ENCODE data around the gene ANKS1B.

ANKS1B gene

DNA sequence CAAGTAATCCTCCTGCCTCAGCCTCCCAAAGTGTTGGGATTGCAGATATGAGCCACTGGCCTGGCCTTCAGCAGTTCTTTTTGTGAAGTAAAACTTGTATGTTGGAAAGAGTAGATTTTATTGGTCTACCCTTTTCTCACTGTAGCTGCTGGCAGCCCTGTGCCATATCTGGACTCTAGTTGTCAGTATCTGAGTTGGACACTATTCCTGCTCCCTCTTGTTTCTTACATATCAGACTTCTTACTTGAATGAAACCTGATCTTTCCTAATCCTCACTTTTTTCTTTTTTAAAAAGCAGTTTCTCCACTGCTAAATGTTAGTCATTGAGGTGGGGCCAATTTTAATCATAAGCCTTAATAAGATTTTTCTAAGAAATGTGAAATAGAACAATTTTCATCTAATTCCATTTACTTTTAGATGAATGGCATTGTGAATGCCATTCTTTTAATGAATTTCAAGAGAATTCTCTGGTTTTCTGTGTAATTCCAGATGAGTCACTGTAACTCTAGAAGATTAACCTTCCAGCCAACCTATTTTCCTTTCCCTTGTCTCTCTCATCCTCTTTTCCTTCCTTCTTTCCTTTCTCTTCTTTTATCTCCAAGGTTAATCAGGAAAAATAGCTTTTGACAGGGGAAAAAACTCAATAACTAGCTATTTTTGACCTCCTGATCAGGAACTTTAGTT is 1250.9 kb downstream of the ANKS1B start:
- Histone ChIP-seq H3K27ac (no peak overlapping the region), H3K9ac (no peak overlapping the region), H3K36me3 (ENCODE audit: insufficient read depth) (no peaks in the 10 kb centered on the region), H3K27me3 (ENCODE audit: insufficient read depth, low read depth) (no peaks in the 10 kb centered on the region), H3K4me3 (IDR thresholded peaks at IDR 0.05; ENCODE audit: insufficient read depth, low read depth, low read length) (no peak overlapping the region), H3K4me1 (ENCODE audit: low read depth, poor library complexity, severe bottlenecking) (no peaks in the 10 kb centered on the region), H3K4me2 (no peak overlapping the region), H4K20me1 (ENCODE audit: insufficient read depth) (no peaks in the 10 kb centered on the region), H2AFZ (ENCODE audit: low read depth) (no peak overlapping the region), H3K79me2 (ENCODE audit: insufficient read depth, low read depth) (no peaks in the 10 kb centered on the region)
- TF ChIP-seq, protein P1, sequence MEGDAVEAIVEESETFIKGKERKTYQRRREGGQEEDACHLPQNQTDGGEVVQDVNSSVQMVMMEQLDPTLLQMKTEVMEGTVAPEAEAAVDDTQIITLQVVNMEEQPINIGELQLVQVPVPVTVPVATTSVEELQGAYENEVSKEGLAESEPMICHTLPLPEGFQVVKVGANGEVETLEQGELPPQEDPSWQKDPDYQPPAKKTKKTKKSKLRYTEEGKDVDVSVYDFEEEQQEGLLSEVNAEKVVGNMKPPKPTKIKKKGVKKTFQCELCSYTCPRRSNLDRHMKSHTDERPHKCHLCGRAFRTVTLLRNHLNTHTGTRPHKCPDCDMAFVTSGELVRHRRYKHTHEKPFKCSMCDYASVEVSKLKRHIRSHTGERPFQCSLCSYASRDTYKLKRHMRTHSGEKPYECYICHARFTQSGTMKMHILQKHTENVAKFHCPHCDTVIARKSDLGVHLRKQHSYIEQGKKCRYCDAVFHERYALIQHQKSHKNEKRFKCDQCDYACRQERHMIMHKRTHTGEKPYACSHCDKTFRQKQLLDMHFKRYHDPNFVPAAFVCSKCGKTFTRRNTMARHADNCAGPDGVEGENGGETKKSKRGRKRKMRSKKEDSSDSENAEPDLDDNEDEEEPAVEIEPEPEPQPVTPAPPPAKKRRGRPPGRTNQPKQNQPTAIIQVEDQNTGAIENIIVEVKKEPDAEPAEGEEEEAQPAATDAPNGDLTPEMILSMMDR (conservative IDR thresholded peaks at IDR 0.05; ENCODE audit: low read depth, low read length): no peak

DNA sequence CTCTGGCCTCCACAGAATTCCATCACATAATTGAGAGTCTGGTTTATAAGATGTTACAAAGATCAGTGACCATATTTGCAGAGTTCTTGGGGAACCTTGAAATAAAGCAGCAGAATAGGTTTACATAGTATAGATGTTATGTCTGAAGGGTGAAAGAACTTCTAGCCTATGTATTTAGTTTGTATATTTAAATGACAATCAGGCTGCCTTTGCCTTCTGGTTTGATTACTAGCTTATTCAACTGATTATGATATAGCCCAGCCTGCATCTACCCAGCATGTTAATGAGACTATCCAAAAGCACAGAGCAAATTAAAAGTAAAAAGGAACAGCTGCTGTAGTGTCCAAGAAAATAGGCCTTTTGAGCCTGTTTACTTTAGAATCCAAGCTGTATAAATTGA is 1254.3 kb downstream of the ANKS1B start:
- Histone ChIP-seq H3K79me2 (ENCODE audit: insufficient read depth, low read depth) (no peaks in the 10 kb centered on the region), H3K4me3 (IDR thresholded peaks at IDR 0.05; ENCODE audit: insufficient read depth, low read depth, low read length) (no peak overlapping the region), H3K27ac (no peak overlapping the region), H3K4me2 (no peak overlapping the region), H3K27me3 (ENCODE audit: insufficient read depth, low read depth) (no peaks in the 10 kb centered on the region), H2AFZ (ENCODE audit: low read depth) (no peak overlapping the region), H4K20me1 (ENCODE audit: insufficient read depth) (no peaks in the 10 kb centered on the region), H3K36me3 (ENCODE audit: insufficient read depth) (no peaks in the 10 kb centered on the region), H3K4me1 (ENCODE audit: low read depth, poor library complexity, severe bottlenecking) (no peaks in the 10 kb centered on the region), H3K9ac (no peak overlapping the region)
- TF ChIP-seq, protein P1 (conservative IDR thresholded peaks at IDR 0.05; ENCODE audit: low read depth, low read length): no peak

DNA sequence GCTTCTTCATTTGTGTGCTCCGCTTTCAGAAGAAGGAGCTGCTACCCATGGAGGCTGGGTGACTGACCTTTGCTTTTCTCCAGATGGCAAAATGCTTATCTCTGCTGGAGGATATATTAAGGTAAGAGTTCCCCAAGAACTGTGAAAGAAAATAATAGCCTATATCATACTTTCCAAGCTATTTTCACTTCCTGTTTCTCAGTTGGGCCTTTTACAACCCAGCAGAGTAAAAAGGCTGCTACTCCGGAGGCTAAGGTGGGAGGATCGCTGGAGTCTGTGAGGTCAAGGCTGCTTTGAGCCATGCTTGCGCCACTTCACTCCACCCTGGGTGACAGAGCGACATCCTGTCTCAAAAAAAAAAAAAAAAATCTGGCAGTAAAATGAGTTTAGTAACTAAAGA is 1257.5 kb downstream of the ANKS1B start:
- Histone ChIP-seq H3K79me2 (ENCODE audit: insufficient read depth, low read depth) (no peaks in the 10 kb centered on the region), H3K4me1 (ENCODE audit: low read depth, poor library complexity, severe bottlenecking) (no peaks in the 10 kb centered on the region), H3K27me3 (ENCODE audit: insufficient read depth, low read depth) (no peaks in the 10 kb centered on the region), H2AFZ (ENCODE audit: low read depth) (no peak overlapping the region), H4K20me1 (ENCODE audit: insufficient read depth) (no peaks in the 10 kb centered on the region), H3K9ac (no peak overlapping the region), H3K27ac (no peak overlapping the region), H3K4me3 (IDR thresholded peaks at IDR 0.05; ENCODE audit: insufficient read depth, low read depth, low read length) (no peak overlapping the region), H3K4me2 (no peak overlapping the region), H3K36me3 (ENCODE audit: insufficient read depth) (no peaks in the 10 kb centered on the region)
- TF ChIP-seq, protein P1 (conservative IDR thresholded peaks at IDR 0.05; ENCODE audit: low read depth, low read length): no peak

DNA sequence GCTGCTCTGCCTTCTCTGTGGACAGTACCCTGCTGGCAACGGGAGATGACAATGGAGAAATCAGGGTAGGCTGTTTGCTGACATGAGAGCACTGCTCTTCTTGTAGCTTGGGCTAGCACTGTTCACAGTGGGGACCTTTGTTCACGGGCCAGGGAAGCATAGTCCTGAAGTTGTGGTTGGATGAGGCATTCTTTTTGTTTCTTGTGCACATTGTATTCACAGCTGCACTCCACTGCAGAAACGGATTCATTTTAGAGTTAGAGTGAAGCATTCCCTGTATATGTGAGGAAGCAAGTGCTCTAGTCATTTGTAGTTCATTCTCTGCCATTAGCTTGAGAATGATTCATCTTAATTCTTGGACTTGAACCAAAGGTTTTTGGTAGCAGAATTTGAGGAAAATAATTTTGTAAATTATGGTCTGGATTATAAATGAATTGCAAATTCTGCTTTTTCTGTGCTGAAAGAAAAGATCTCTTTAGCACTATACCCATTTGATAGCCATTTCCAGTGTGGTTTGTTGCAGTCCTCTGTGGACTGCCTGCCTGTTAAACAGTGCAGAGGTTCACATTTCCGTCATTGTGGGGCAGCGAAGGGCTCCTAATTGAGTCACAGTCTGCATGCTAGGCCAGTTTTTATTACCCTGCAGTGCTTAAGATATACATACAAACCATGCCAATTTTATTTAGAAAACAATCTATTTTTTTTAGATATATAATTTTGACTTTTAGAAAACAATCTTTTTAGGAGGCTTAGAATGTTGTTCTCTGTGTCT is 1259.1 kb downstream of the ANKS1B start:
- Histone ChIP-seq H3K27ac (no peak overlapping the region), H4K20me1 (ENCODE audit: insufficient read depth) (no peaks in the 10 kb centered on the region), H3K9ac (no peak overlapping the region), H2AFZ (ENCODE audit: low read depth) (no peak overlapping the region), H3K4me3 (IDR thresholded peaks at IDR 0.05; ENCODE audit: insufficient read depth, low read depth, low read length) (no peak overlapping the region), H3K79me2 (ENCODE audit: insufficient read depth, low read depth) (no peaks in the 10 kb centered on the region), H3K27me3 (ENCODE audit: insufficient read depth, low read depth) (no peaks in the 10 kb centered on the region), H3K4me2 (no peak overlapping the region), H3K36me3 (ENCODE audit: insufficient read depth) (no peaks in the 10 kb centered on the region), H3K4me1 (ENCODE audit: low read depth, poor library complexity, severe bottlenecking) (no peaks in the 10 kb centered on the region)
- TF ChIP-seq, protein P1 (conservative IDR thresholded peaks at IDR 0.05; ENCODE audit: low read depth, low read length): peak; percentile 57
